ENCODE measurements around the gene LTBP1. TPM values are rescaled to one million over a fixed set of nuclear protein-coding genes. Genes with fewer than 3 reads are reported as not detected.
"Not testable (repeated sequence)": the region's sequence is repeated elsewhere in the genome, so short reads cannot be mapped to it uniquely, and the experiment has no call there.

LTBP1 gene
- total and polyA plus RNA-seq, 2 experiments from 2014 or later = 15.7 to 49.8 TPM

DNA sequence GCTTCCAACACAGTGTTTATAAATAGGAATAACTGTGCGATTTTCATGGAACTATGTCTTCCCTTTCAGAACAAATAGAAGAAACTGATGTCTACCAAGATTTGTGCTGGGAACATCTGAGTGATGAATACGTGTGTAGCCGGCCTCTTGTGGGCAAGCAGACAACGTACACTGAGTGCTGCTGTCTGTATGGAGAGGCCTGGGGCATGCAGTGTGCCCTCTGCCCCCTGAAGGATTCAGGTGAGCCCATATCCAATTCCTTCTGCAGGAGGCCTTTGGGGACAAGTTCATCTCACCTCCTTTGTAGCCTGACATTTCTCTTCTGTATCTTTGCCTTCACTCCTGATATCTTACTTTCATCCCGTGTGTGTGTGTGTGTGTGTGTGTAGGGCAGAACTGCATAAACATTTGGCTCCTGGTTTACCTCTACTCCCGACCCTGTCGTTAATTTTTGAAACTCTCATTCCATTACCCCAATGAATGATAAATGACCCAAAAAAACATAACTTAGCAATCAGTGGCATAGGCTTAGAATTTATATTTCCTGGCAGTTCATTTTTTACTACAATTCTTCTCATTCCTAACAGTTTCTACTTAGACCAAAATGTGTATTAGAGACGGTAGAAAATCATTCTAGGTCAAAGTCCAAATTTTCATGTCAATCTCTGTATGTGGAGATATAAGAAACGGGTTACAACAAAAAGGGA is 418.7 kb downstream of the LTBP1 start (continued):
- TF ChIP-seq, protein P1, sequence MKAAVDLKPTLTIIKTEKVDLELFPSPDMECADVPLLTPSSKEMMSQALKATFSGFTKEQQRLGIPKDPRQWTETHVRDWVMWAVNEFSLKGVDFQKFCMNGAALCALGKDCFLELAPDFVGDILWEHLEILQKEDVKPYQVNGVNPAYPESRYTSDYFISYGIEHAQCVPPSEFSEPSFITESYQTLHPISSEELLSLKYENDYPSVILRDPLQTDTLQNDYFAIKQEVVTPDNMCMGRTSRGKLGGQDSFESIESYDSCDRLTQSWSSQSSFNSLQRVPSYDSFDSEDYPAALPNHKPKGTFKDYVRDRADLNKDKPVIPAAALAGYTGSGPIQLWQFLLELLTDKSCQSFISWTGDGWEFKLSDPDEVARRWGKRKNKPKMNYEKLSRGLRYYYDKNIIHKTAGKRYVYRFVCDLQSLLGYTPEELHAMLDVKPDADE (IDR thresholded peaks at IDR 0.05) = no peak
- no peak for TF ChIP-seq CREB1 (CRISPR knock-in tag; IDR thresholded peaks at IDR 0.05; ENCODE audit: low read depth)

DNA sequence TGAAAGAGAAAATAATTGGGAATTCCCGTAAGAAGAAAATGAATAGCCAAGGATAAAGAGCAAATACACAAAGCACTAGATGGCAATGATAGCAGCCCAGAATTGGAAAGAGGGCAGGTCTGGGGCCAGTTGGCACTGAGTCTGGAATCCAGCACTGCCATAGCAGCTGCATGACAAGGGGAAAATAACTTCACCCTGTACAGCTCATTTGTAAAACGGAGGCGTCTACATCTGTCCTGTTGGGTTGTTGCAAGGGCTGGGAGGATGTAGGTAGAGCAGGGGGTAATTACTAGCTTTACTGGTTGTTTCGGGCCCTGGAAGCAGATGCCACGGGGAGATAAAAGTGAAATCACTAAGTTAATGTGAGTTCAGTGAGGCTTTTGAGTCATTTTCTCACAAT is 419.7 kb downstream of the LTBP1 start:
- TF ChIP-seq, protein P2, sequence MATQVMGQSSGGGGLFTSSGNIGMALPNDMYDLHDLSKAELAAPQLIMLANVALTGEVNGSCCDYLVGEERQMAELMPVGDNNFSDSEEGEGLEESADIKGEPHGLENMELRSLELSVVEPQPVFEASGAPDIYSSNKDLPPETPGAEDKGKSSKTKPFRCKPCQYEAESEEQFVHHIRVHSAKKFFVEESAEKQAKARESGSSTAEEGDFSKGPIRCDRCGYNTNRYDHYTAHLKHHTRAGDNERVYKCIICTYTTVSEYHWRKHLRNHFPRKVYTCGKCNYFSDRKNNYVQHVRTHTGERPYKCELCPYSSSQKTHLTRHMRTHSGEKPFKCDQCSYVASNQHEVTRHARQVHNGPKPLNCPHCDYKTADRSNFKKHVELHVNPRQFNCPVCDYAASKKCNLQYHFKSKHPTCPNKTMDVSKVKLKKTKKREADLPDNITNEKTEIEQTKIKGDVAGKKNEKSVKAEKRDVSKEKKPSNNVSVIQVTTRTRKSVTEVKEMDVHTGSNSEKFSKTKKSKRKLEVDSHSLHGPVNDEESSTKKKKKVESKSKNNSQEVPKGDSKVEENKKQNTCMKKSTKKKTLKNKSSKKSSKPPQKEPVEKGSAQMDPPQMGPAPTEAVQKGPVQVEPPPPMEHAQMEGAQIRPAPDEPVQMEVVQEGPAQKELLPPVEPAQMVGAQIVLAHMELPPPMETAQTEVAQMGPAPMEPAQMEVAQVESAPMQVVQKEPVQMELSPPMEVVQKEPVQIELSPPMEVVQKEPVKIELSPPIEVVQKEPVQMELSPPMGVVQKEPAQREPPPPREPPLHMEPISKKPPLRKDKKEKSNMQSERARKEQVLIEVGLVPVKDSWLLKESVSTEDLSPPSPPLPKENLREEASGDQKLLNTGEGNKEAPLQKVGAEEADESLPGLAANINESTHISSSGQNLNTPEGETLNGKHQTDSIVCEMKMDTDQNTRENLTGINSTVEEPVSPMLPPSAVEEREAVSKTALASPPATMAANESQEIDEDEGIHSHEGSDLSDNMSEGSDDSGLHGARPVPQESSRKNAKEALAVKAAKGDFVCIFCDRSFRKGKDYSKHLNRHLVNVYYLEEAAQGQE (IDR thresholded peaks at IDR 0.05; ENCODE audit: unreplicated experiment) = no peak
- TF ChIP-seq, protein P1 (IDR thresholded peaks at IDR 0.05) = no peak
- TF ChIP-seq, protein P3, sequence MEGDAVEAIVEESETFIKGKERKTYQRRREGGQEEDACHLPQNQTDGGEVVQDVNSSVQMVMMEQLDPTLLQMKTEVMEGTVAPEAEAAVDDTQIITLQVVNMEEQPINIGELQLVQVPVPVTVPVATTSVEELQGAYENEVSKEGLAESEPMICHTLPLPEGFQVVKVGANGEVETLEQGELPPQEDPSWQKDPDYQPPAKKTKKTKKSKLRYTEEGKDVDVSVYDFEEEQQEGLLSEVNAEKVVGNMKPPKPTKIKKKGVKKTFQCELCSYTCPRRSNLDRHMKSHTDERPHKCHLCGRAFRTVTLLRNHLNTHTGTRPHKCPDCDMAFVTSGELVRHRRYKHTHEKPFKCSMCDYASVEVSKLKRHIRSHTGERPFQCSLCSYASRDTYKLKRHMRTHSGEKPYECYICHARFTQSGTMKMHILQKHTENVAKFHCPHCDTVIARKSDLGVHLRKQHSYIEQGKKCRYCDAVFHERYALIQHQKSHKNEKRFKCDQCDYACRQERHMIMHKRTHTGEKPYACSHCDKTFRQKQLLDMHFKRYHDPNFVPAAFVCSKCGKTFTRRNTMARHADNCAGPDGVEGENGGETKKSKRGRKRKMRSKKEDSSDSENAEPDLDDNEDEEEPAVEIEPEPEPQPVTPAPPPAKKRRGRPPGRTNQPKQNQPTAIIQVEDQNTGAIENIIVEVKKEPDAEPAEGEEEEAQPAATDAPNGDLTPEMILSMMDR (conservative IDR thresholded peaks at IDR 0.05; ENCODE audit: low read depth in 2 of 2) = no peak
- TF ChIP-seq EZH2 (IDR thresholded peaks at IDR 0.05; ENCODE audit: low read depth, unreplicated experiment) (no peak), EZH2phosphoT487 (IDR thresholded peaks at IDR 0.05; ENCODE audit: unreplicated experiment) (no peak), ZNF114 (CRISPR knock-in tag; IDR thresholded peaks at IDR 0.05) (no peak)
- no peaks in the 10 kb centered on the region for H3K27me3 Mint-ChIP-seq (ENCODE audit: insufficient read depth, low read depth, poor library complexity)
- H4K20me1 ChIP-seq (replicated peaks; ENCODE audit: insufficient read depth) = no peaks in the 10 kb centered on the region
- H3K4me2 ChIP-seq = no peak overlapping the region
- H3K9me3 Mint-ChIP-seq = no peaks in the 10 kb centered on the region
- no peak overlapping the region for H3K4me3 ChIP-seq
- H3F3A ChIP-seq (replicated peaks; ENCODE audit: low read depth) = no peaks in the 10 kb centered on the region
- H3K36me3 Mint-ChIP-seq (ENCODE audit: low read depth) = no peaks in the 10 kb centered on the region
- ATAC-seq (no peak), DNase-seq (ENCODE audit: low spot score) (no peak)
- no peak overlapping the region for H3K27ac Mint-ChIP-seq
- H3K9me2 ChIP-seq (ENCODE audit: insufficient read depth) = no peaks in the 10 kb centered on the region
- no peak overlapping the region for H3K4me3 Mint-ChIP-seq
- H3K4me1 ChIP-seq (ENCODE audit: insufficient read depth) = no peaks in the 10 kb centered on the region
- no peaks in the 10 kb centered on the region for H3K27me3 ChIP-seq (ENCODE audit: insufficient read depth)
- H3K79me2 ChIP-seq (replicated peaks; ENCODE audit: insufficient read depth) = no peaks in the 10 kb centered on the region
- H3K36me3 ChIP-seq (ENCODE audit: insufficient read depth) = no peaks in the 10 kb centered on the region
- H3K4me1 Mint-ChIP-seq = peaks cover 4% of the 10 kb centered on the region; the same call in 2 of the 3 replicates
- H2AFZ ChIP-seq = no peak overlapping the region
- no peak overlapping the region for H3K27ac ChIP-seq (ENCODE audit: low read depth)

DNA sequence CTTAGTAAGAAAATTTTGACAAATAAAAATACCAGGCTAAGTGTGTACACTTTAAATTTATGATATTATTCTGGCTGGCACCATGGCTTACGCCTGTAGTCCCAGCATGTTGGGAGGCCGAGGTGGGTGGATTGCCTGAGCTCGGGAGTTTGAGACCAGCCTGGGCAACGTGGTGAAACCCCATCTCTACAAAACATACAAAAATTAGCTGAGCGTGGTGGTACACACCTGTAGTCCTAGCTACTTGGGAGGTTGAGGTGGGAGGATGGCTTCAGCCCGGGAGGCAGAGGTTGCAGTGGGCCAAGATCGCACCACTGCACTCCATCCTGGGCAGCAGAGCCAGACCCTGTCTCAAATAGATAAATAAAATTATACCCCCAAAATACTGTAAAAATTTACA is 421.8 kb downstream of the LTBP1 start:
- not testable (repeated sequence) for H3K9me3 Mint-ChIP-seq; H3K4me2 ChIP-seq; H3K36me3 Mint-ChIP-seq (ENCODE audit: low read depth); H3K4me1 ChIP-seq (ENCODE audit: insufficient read depth); H4K20me1 ChIP-seq (replicated peaks; ENCODE audit: insufficient read depth); H3K4me3 Mint-ChIP-seq; H3K27ac Mint-ChIP-seq; H3K27me3 Mint-ChIP-seq (ENCODE audit: insufficient read depth, low read depth, poor library complexity); H3K9me2 ChIP-seq (ENCODE audit: insufficient read depth); H3K27me3 ChIP-seq (ENCODE audit: insufficient read depth); DNase-seq (ENCODE audit: low spot score); H2AFZ ChIP-seq; ATAC-seq; H3K4me1 Mint-ChIP-seq; H3K27ac ChIP-seq (ENCODE audit: low read depth); H3K79me2 ChIP-seq (replicated peaks; ENCODE audit: insufficient read depth); H3F3A ChIP-seq (replicated peaks; ENCODE audit: low read depth); H3K36me3 ChIP-seq (ENCODE audit: insufficient read depth); H3K4me3 ChIP-seq

All from GM23338 (cell line).